Measurements from ENCODE around the gene BCL7C. TPM values are rescaled to one million over a fixed set of nuclear protein-coding genes. Genes with fewer than 3 reads are reported as not detected.

The BCL7C gene
- total and polyA plus RNA-seq, 2 of the 13 experiments (the other 11 are each of a cell fraction or from before 2014, with no cell fraction given), result 17.7 to 33.8 TPM

- TF ChIP-seq ZNF101 (CRISPR knock-in tag; IDR thresholded peaks at IDR 0.05; ENCODE audit: borderline replicate concordance, low read depth) (peak; percentile 72; the same call in 1 of the 2 replicates), ZIK1 (CRISPR knock-in tag; IDR thresholded peaks at IDR 0.05; ENCODE audit: borderline replicate concordance, low read depth) (peak; percentile 95), FUBP1 (CRISPR knock-in tag; IDR thresholded peaks at IDR 0.05; ENCODE audit: borderline replicate concordance) (no peak; the same call in 1 of the 2 replicates), ZUFSP (CRISPR knock-in tag; IDR thresholded peaks at IDR 0.05; ENCODE audit: borderline replicate concordance) (no peak), ZNF513 (CRISPR knock-in tag; conservative IDR thresholded peaks at IDR 0.05) (0 out of 2 replicates have a peak, but pooled peaks have one; percentile 54), FOXA3 (CRISPR knock-in tag; IDR thresholded peaks at IDR 0.05) (peak; percentile 88), FOXO4 (CRISPR knock-in tag; conservative IDR thresholded peaks at IDR 0.05) (no peak), SNAI1 (CRISPR knock-in tag; IDR thresholded peaks at IDR 0.05; ENCODE audit: borderline replicate concordance) (peak; percentile 96), PRDM10 (CRISPR knock-in tag; IDR thresholded peaks at IDR 0.05; ENCODE audit: low read depth) (peak; percentile 90), MXD1 (CRISPR knock-in tag; IDR thresholded peaks at IDR 0.05) (peak; percentile 99), AGO1 (IDR thresholded peaks at IDR 0.05; ENCODE audit: low read depth, low read length, poor library complexity, severe bottlenecking) (peak; percentile 84), ZNF383 (CRISPR knock-in tag; IDR thresholded peaks at IDR 0.05; ENCODE audit: borderline replicate concordance) (peak; percentile 96), ISL2 (CRISPR knock-in tag; IDR thresholded peaks at IDR 0.05) (peak; percentile 87), KLF16 (CRISPR knock-in tag; IDR thresholded peaks at IDR 0.05) (peak in 1 of 2 experiments; percentile 98; a peak in 2 of 4 replicates), PHF20 (CRISPR knock-in tag; IDR thresholded peaks at IDR 0.05) (peak; percentile 93)
Measured at GRCh38 chr16:30874821-30875717, 18.8 kb downstream of the BCL7C start (continued).

All from HepG2 (cell line).